HL-60/S4 (cell line): ENCODE measurements around the gene TMEM201.
"Not testable (repeated sequence)": the region's sequence is repeated elsewhere in the genome, so short reads cannot be mapped to it uniquely, and the experiment has no call there.

Experiments used
- in situ Hi-C: fragments of 300-500 bp; cut with MboI; formaldehyde crosslinking; loops from 2 replicates; pipeline ENCODE4 v1.14.3; 2022; ENCODE audit warnings: low sequenced_read_pairs

The TMEM201 gene

GRCh38 chr1:9588551-9589143, at the start of gene TMEM201:
TSS of gene TMEM201 (plus strand) at chr1:9588911. CDS start at chr1:9588931, 20 bp downstream.
- in situ Hi-C loops, result loop anchor here (10.0 kb wide), 1 partner anchor 84 kb away; no protein-coding TSS in a partner anchor

GRCh38 chr1:9539165-9539828, 49.4 kb upstream of the TMEM201 start, which contains the start of gene SLC25A33:
TSS of gene SLC25A33 (plus strand) at chr1:9539465. CDS start at chr1:9539692, 227 bp downstream.
- in situ Hi-C loops, result no loop called here

GRCh38 chr1:9539829-9540550, 48.7 kb upstream of the TMEM201 start:
- in situ Hi-C loops, result no loop called here

- in situ Hi-C loops, result no loop called here
These were observed 46.3 kb upstream of the TMEM201 start for GRCh38 chr1:9542430-9542829.

GRCh38 chr1:9544926-9545325, 43.8 kb upstream of the TMEM201 start:
- in situ Hi-C loops, result no loop called here

- in situ Hi-C loops, result no loop called here
These were observed 38.7 kb upstream of the TMEM201 start for GRCh38 chr1:9549955-9550546.

GRCh38 chr1:9551984-9552383, 36.7 kb upstream of the TMEM201 start:
- in situ Hi-C loops, result no loop called here

- in situ Hi-C loops, result no loop called here
These were observed 35.0 kb upstream of the TMEM201 start for GRCh38 chr1:9553736-9554144.

- in situ Hi-C loops, result no loop called here
These were observed 32.8 kb upstream of the TMEM201 start for GRCh38 chr1:9555942-9556341.

- in situ Hi-C loops, result no loop called here
These were observed 31.1 kb upstream of the TMEM201 start for GRCh38 chr1:9557624-9558023.

- in situ Hi-C loops, result no loop called here
These were observed 30.3 kb upstream of the TMEM201 start for GRCh38 chr1:9558271-9558945.

GRCh38 chr1:9558946-9559545, 29.7 kb upstream of the TMEM201 start:
- in situ Hi-C loops, result no loop called here

GRCh38 chr1:9559673-9560072, 29.0 kb upstream of the TMEM201 start:
- in situ Hi-C loops, result no loop called here

GRCh38 chr1:9560090-9560489, 28.6 kb upstream of the TMEM201 start:
- in situ Hi-C loops, result not testable (repeated sequence)

- in situ Hi-C loops, result no loop called here
These were observed 27.3 kb upstream of the TMEM201 start for GRCh38 chr1:9561429-9561828.

- in situ Hi-C loops, result no loop called here
These were observed 19.4 kb upstream of the TMEM201 start for GRCh38 chr1:9569267-9569666.

GRCh38 chr1:9570886-9571529, 17.7 kb upstream of the TMEM201 start:
- in situ Hi-C loops, result not testable (repeated sequence)

GRCh38 chr1:9573723-9574122, 15.0 kb upstream of the TMEM201 start:
- in situ Hi-C loops, result no loop called here

- in situ Hi-C loops, result no loop called here
These were observed 13.2 kb upstream of the TMEM201 start for GRCh38 chr1:9575486-9575885.

GRCh38 chr1:9576903-9577302, 11.8 kb upstream of the TMEM201 start:
- in situ Hi-C loops, result no loop called here
